IPS-11a (cell line): ENCODE data around the gene SORCS2.

Source experiments
- H3K4me3 ChIP-seq: one replicate; pipeline ENCODE4 v1.5.1; 2013; ENCODE audit warnings: low read depth, low read length, control low read depth

Gene SORCS2

GRCh38 chr4:7399440-7400234 lies 207.3 kb downstream of the SORCS2 start:
- H3K4me3 ChIP-seq, result no peak overlapping the region

GRCh38 chr4:7400671-7401298 lies 208.4 kb downstream of the SORCS2 start:
- no peak overlapping the region for H3K4me3 ChIP-seq

- H3K4me3 ChIP-seq, result no peak overlapping the region
These were observed 210.2 kb downstream of the SORCS2 start for GRCh38 chr4:7402526-7402925.

GRCh38 chr4:7403001-7403400 lies 210.7 kb downstream of the SORCS2 start:
- H3K4me3 ChIP-seq, result no peak overlapping the region

GRCh38 chr4:7408166-7408565 lies 215.8 kb downstream of the SORCS2 start:
- no peak overlapping the region for H3K4me3 ChIP-seq

- no peak overlapping the region for H3K4me3 ChIP-seq
These were observed 218.1 kb downstream of the SORCS2 start for GRCh38 chr4:7410446-7410845.

GRCh38 chr4:7411491-7411890 lies 219.2 kb downstream of the SORCS2 start:
- H3K4me3 ChIP-seq, result no peak overlapping the region

GRCh38 chr4:7411896-7412553 lies 219.7 kb downstream of the SORCS2 start:
- no peak overlapping the region for H3K4me3 ChIP-seq

- H3K4me3 ChIP-seq, result no peak overlapping the region
These were observed 220.2 kb downstream of the SORCS2 start for GRCh38 chr4:7412554-7412912.

- no peak overlapping the region for H3K4me3 ChIP-seq
These were observed 221.7 kb downstream of the SORCS2 start for GRCh38 chr4:7414046-7414445.

GRCh38 chr4:7414736-7415510 lies 222.6 kb downstream of the SORCS2 start:
- H3K4me3 ChIP-seq, result no peak overlapping the region

GRCh38 chr4:7415927-7416686 lies 223.8 kb downstream of the SORCS2 start:
- no peak overlapping the region for H3K4me3 ChIP-seq

- no peak overlapping the region for H3K4me3 ChIP-seq
These were observed 224.6 kb downstream of the SORCS2 start for GRCh38 chr4:7416745-7417432.

- no peak overlapping the region for H3K4me3 ChIP-seq
These were observed 225.3 kb downstream of the SORCS2 start for GRCh38 chr4:7417639-7418038.

- no peak overlapping the region for H3K4me3 ChIP-seq
These were observed 226.0 kb downstream of the SORCS2 start for GRCh38 chr4:7418131-7418943.

- no peak overlapping the region for H3K4me3 ChIP-seq
These were observed 227.8 kb downstream of the SORCS2 start for GRCh38 chr4:7419961-7420660.

- H3K4me3 ChIP-seq, result no peak overlapping the region
These were observed 228.3 kb downstream of the SORCS2 start for GRCh38 chr4:7420661-7421040.

- H3K4me3 ChIP-seq, result no peak overlapping the region
These were observed 229.2 kb downstream of the SORCS2 start for GRCh38 chr4:7421356-7422150.
